ENCODE data around the gene HLCS. TPM values are rescaled to one million over a fixed set of nuclear protein-coding genes. Genes with fewer than 3 reads are reported as not detected.

The HLCS gene
- total and polyA plus RNA-seq, 4 donors = 12.5 to 28.8 (median 15.7) TPM

DNA sequence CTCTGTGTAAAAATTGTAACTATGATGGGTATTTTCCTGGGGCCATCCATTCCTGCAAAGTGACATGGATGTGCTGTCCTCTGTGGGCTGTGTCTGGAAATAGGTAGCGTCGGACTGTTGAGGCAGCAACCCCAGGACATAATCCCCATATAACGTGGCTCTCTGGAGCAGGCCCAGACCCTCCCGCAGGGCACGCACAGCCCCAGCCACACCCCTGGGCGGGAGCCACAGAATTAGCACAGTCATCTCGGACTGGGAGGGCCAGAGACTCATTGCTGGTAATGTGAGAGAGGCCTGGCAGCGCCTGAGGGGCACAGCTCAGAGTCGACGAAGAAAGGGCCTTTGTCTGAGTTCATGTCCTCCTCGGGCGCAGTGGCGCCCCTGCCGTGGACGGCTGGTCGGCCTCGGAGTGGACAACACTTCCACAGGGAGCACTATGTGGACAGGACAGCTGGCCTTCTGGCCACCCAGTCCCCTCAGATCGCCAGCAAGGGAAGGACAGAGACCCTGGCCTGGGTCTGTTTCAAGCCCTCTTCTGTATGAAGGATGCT, 247.4 kb downstream of the HLCS start:
- Histone ChIP-seq H3K36me3 (ENCODE audit: control insufficient read depth, insufficient read depth, low read length) (no peaks in the 10 kb centered on the region), H3K27me3 (ENCODE audit: control insufficient read depth, insufficient read depth, low read length) (peaks cover 21% of the 10 kb centered on the region), H3K27ac (ENCODE audit: low read depth, low read length) (no peak overlapping the region), H3K4me1 (ENCODE audit: control insufficient read depth, insufficient read depth, low read length) (peaks cover 4% of the 10 kb centered on the region), H3K4me3 (ENCODE audit: low read depth, low read length) (no peak overlapping the region), H3K9me3 (ENCODE audit: control insufficient read depth, insufficient read depth, low read length) (no peaks in the 10 kb centered on the region)
- WGBS (ENCODE audit: insufficient coverage) = 75% methylated on average over 18 of the region's 18 CpGs
- DNase-seq (ENCODE audit: low read depth in 4 of 6, low spot score in 6 of 6) = no peak

DNA sequence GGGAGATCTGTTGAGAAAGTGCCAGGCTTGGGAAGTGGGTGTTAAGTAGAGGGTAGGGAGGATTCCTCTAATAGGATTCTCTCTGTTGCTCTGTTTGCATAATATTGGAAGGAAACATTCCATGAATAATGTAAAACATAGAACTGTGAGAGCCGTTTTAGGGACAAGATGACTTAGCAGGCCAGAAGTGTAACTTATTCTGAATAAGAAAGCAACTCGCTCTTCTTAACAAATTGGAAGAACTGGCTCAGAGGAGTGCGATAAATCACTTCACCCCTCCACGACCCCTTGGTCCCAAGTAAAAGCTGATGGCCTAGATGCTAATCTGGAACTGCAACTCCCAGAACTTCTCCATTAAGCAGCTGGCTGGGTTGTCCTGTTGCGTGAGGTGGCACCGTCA, 248.5 kb downstream of the HLCS start:
- Histone ChIP-seq H3K36me3 (ENCODE audit: control insufficient read depth, insufficient read depth, low read length) (no peaks in the 10 kb centered on the region), H3K4me3 (ENCODE audit: low read depth, low read length) (no peak overlapping the region), H3K9me3 (ENCODE audit: control insufficient read depth, insufficient read depth, low read length) (no peaks in the 10 kb centered on the region), H3K4me1 (ENCODE audit: control insufficient read depth, insufficient read depth, low read length) (peaks cover 4% of the 10 kb centered on the region), H3K27me3 (ENCODE audit: control insufficient read depth, insufficient read depth, low read length) (peaks cover 31% of the 10 kb centered on the region), H3K27ac (ENCODE audit: low read depth, low read length) (no peak overlapping the region)
- DNase-seq (ENCODE audit: low read depth in 4 of 6, low spot score in 6 of 6) = no peak
- 71% methylated on average over 6 of the region's 6 CpGs for WGBS (ENCODE audit: insufficient coverage)

GRCh38 chr21:36716836-36717235, 249.6 kb downstream of the HLCS start:
- Histone ChIP-seq H3K4me1 (ENCODE audit: control insufficient read depth, insufficient read depth, low read length) (peaks cover 4% of the 10 kb centered on the region), H3K27ac (ENCODE audit: low read depth, low read length) (no peak overlapping the region), H3K36me3 (ENCODE audit: control insufficient read depth, insufficient read depth, low read length) (no peaks in the 10 kb centered on the region), H3K27me3 (ENCODE audit: control insufficient read depth, insufficient read depth, low read length) (peaks cover 43% of the 10 kb centered on the region), H3K4me3 (ENCODE audit: low read depth, low read length) (no peak overlapping the region), H3K9me3 (ENCODE audit: control insufficient read depth, insufficient read depth, low read length) (no peaks in the 10 kb centered on the region)
- WGBS (ENCODE audit: insufficient coverage) = 76% methylated on average over 3 of the region's 9 CpGs
- no peak for DNase-seq (ENCODE audit: low read depth in 4 of 6, low spot score in 6 of 6)

DNA sequence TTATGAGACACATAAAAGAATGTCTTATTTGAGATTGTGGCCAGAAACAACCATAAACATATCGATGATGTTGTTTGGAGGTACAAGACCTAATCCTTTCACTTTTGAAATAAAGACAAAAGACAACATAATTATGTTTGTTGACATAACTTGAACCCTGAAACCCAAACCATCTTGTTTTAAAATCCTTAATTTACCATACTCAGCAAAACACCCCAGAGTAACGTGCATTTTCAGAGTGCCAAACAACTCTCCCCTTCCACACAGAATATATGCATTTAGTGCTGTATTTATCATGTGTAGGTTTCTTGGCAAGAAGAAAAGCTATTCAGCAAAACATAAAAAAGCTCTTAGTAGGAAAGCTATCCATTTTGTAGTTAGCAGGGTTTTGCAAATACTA, 250.1 kb downstream of the HLCS start:
- H3K4me3 ChIP-seq (ENCODE audit: low read depth, low read length) = no peak overlapping the region
- H3K4me1 ChIP-seq (ENCODE audit: control insufficient read depth, insufficient read depth, low read length) = peaks cover 4% of the 10 kb centered on the region
- H3K27me3 ChIP-seq (ENCODE audit: control insufficient read depth, insufficient read depth, low read length) = peaks cover 46% of the 10 kb centered on the region
- DNase-seq (ENCODE audit: low read depth in 4 of 6, low spot score in 6 of 6) = no peak
- H3K9me3 ChIP-seq (ENCODE audit: control insufficient read depth, insufficient read depth, low read length) = no peaks in the 10 kb centered on the region
- no peak overlapping the region for H3K27ac ChIP-seq (ENCODE audit: low read depth, low read length)
- H3K36me3 ChIP-seq (ENCODE audit: control insufficient read depth, insufficient read depth, low read length) = no peaks in the 10 kb centered on the region
- no CpG with 5 or more reads among the region's 2 CpGs for WGBS (ENCODE audit: insufficient coverage)

GRCh38 chr21:36713746-36714145, 252.7 kb downstream of the HLCS start:
- H3K4me3 ChIP-seq (ENCODE audit: low read depth, low read length) = no peak overlapping the region
- DNase-seq (ENCODE audit: low read depth in 4 of 6, low spot score in 6 of 6) = no peak
- peaks cover 20% of the 10 kb centered on the region for H3K4me1 ChIP-seq (ENCODE audit: control insufficient read depth, insufficient read depth, low read length)
- no peaks in the 10 kb centered on the region for H3K36me3 ChIP-seq (ENCODE audit: control insufficient read depth, insufficient read depth, low read length)
- 100% methylated on average over 1 of the region's 3 CpGs for whole genome bisulfite sequencing (ENCODE audit: insufficient coverage)
- H3K27ac ChIP-seq (ENCODE audit: low read depth, low read length) = no peak overlapping the region
- peaks cover 72% of the 10 kb centered on the region for H3K27me3 ChIP-seq (ENCODE audit: control insufficient read depth, insufficient read depth, low read length)
- no peaks in the 10 kb centered on the region for H3K9me3 ChIP-seq (ENCODE audit: control insufficient read depth, insufficient read depth, low read length)

GRCh38 chr21:36710729-36711048, 255.8 kb downstream of the HLCS start:
- Histone ChIP-seq H3K27ac (ENCODE audit: low read depth, low read length) (no peak overlapping the region), H3K9me3 (ENCODE audit: control insufficient read depth, insufficient read depth, low read length) (no peaks in the 10 kb centered on the region), H3K4me3 (ENCODE audit: low read depth, low read length) (no peak overlapping the region), H3K4me1 (ENCODE audit: control insufficient read depth, insufficient read depth, low read length) (peaks cover 42% of the 10 kb centered on the region), H3K27me3 (ENCODE audit: control insufficient read depth, insufficient read depth, low read length) (peaks cover 94% of the 10 kb centered on the region), H3K36me3 (ENCODE audit: control insufficient read depth, insufficient read depth, low read length) (no peaks in the 10 kb centered on the region)
- WGBS (ENCODE audit: insufficient coverage) = 1% methylated on average over 9 of the region's 13 CpGs
- DNase-seq (ENCODE audit: low read depth in 4 of 6, low spot score in 6 of 6) = no peak

- H3K27ac ChIP-seq (ENCODE audit: low read depth, low read length) = no peak overlapping the region
- WGBS (ENCODE audit: insufficient coverage) = 4% methylated on average over 31 of the region's 38 CpGs
- no peaks in the 10 kb centered on the region for H3K36me3 ChIP-seq (ENCODE audit: control insufficient read depth, insufficient read depth, low read length)
- no peaks in the 10 kb centered on the region for H3K9me3 ChIP-seq (ENCODE audit: control insufficient read depth, insufficient read depth, low read length)
- H3K4me3 ChIP-seq (ENCODE audit: low read depth, low read length) = no peak overlapping the region
- DNase-seq (ENCODE audit: low read depth in 4 of 6, low spot score in 6 of 6) = peak in 1 of 6 donors; percentile 25
- H3K4me1 ChIP-seq (ENCODE audit: control insufficient read depth, insufficient read depth, low read length) = peaks cover 47% of the 10 kb centered on the region
- H3K27me3 ChIP-seq (ENCODE audit: control insufficient read depth, insufficient read depth, low read length) = peaks cover 99% of the 10 kb centered on the region
Measured at GRCh38 chr21:36709868-36710728, 256.4 kb downstream of the HLCS start.

DNA sequence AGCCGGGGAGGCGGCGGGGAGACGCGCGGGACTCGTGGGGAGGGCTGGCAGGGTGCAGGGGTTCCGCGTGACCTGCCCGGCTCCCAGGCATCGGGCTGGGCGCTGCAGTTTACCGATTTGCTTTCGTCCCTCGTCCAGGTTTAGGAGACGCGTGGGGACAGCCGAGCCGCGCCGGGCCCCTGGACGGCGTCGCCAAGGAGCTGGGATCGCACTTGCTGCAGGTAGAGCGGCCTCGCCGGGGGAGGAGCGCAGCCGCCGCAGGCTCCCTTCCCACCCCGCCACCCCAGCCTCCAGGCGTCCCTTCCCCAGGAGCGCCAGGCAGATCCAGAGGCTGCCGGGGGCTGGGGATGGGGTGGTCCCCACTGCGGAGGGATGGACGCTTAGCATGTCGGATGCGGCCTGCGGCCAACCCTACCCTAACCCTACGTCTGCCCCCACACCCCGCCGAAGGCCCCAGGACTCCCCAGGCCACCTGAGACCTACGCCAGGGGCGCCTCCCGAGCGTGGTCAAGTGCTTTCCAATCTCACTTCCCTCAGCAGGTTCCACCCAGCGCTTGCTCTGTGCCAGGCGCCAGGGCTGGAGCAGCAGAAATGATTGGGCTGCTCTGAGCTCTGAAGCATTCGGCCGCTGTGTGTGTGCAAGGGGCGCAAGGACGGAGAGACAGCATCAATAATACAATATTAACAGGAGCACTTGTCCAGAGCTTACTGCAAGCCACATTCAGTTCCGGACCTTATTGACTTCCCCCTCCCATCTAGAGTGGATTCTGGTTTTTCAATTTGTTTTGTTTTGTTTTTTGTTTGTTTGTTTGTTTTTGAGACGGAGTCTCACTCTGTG, 257.2 kb downstream of the HLCS start:
- Histone ChIP-seq H3K27me3 (ENCODE audit: control insufficient read depth, insufficient read depth, low read length) (peaks cover 99% of the 10 kb centered on the region), H3K27ac (ENCODE audit: low read depth, low read length) (no peak overlapping the region), H3K4me1 (ENCODE audit: control insufficient read depth, insufficient read depth, low read length) (peaks cover 55% of the 10 kb centered on the region), H3K36me3 (ENCODE audit: control insufficient read depth, insufficient read depth, low read length) (no peaks in the 10 kb centered on the region), H3K4me3 (ENCODE audit: low read depth, low read length) (no peak overlapping the region), H3K9me3 (ENCODE audit: control insufficient read depth, insufficient read depth, low read length) (no peaks in the 10 kb centered on the region)
- WGBS (ENCODE audit: insufficient coverage) = under 1% methylated on average over 45 of the region's 55 CpGs
- DNase-seq (ENCODE audit: low read depth in 4 of 6, low spot score in 6 of 6) = no peak

DNA sequence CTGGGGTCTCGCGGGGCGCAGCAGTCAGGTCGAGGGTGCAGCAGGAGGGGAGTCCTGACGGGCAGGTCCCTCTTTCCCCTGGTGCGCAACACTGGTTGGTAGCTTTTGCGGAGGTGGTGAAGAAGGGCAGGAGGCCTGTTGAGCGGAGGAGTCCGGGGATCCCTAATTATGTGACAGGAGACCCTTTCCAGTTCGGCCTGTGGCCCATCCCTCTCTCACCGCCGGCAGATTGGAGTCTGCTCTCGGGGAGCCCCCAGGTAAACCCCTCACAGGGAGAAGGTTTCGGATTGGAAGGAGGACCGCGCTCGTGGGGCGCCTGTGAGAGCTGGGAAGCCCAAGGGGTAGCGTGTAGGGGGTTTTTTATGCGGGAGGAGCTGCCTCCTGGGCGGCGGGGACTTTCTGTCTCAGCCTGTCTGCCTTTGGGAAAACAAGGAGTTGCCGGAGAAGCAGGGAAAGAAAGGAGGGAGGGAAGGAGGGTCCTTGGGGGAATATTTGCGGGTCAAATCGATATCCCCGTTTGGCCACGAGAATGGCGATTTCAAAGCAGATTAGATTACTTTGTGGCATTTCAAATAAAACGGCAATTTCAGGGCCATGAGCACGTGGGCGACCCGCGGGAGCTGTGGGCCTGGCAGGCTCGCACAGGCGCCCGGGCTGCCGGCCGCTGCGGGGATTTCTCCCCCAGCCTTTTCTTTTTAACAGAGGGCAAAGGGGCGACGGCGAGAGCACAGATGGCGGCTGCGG, 258.0 kb downstream of the HLCS start:
- Histone ChIP-seq H3K27me3 (ENCODE audit: control insufficient read depth, insufficient read depth, low read length) (peaks cover 99% of the 10 kb centered on the region), H3K4me1 (ENCODE audit: control insufficient read depth, insufficient read depth, low read length) (peaks cover 56% of the 10 kb centered on the region), H3K9me3 (ENCODE audit: control insufficient read depth, insufficient read depth, low read length) (no peaks in the 10 kb centered on the region), H3K36me3 (ENCODE audit: control insufficient read depth, insufficient read depth, low read length) (no peaks in the 10 kb centered on the region), H3K4me3 (ENCODE audit: low read depth, low read length) (no peak overlapping the region), H3K27ac (ENCODE audit: low read depth, low read length) (no peak overlapping the region)
- peak in 1 of 6 donors; percentile 20 for DNase-seq (ENCODE audit: low read depth in 4 of 6, low spot score in 6 of 6)
- under 1% methylated on average over 36 of the region's 44 CpGs for WGBS (ENCODE audit: insufficient coverage)

Measured in spinal cord (tissue), 10 donors.